Spleen (tissue), 13 donors: ENCODE results near the gene PSORS1C2. TPM values are rescaled to one million over a fixed set of nuclear protein-coding genes. Genes with fewer than 3 reads are reported as not detected.
"Not testable (repeated sequence)": the region's sequence is repeated elsewhere in the genome, so short reads cannot be mapped to it uniquely, and the experiment has no call there.

ENCODE experiments used
- DNase-seq: peaks from one replicate; pipeline ENCODE4 v3.0.0-alpha.2; 2020
- H3K27ac ChIP-seq, 8 donors: fragments of 200-600 bp; sonication (generic) in 7 of 8; 1 replicate in 4 of 8; 2 replicates in 4 of 8; pipeline versions ENCODE4 v1.5.0 to v1.8.0; 2016 to 2021; ENCODE audit warnings: inconsistent platforms in 4 of 8, mild to moderate bottlenecking in 4 of 8, moderate library complexity in 1 of 8
- H3K27me3 ChIP-seq, 7 donors: fragments of 200-600 bp; sonication (generic) in 6 of 7; replicated peaks in 1 of 7; 1 replicate in 4 of 7; 2 replicates in 3 of 7; pipeline versions ENCODE4 v1.5.0 to v1.8.0; 2016 to 2021; ENCODE audit warnings: inconsistent platforms in 3 of 7, mild to moderate bottlenecking in 1 of 7
- H3K36me3 ChIP-seq, 6 donors: fragments of 200-600 bp; sonication (generic) in 5 of 6; 1 replicate in 4 of 6; 2 replicates in 2 of 6; pipeline versions ENCODE4 v1.5.0 to v1.8.0; 2016 to 2021; ENCODE audit warnings: inconsistent platforms in 2 of 6
- H3K4me1 ChIP-seq, 6 donors: fragments of 200-600 bp; sonication (generic) in 5 of 6; 1 replicate in 3 of 6; 2 replicates in 3 of 6; pipeline versions ENCODE4 v1.5.0 to v1.8.0; 2016 to 2021; ENCODE audit warnings: inconsistent platforms in 3 of 6
- H3K4me3 ChIP-seq, 8 donors: fragments of 200-600 bp; sonication (generic) in 7 of 8; 1 replicate in 4 of 8; 2 replicates in 4 of 8; pipeline versions ENCODE4 v1.5.0 to v1.8.0; 2016 to 2021; ENCODE audit warnings: inconsistent platforms in 4 of 8, mild to moderate bottlenecking in 4 of 8, moderate library complexity in 2 of 8
- H3K9me3 ChIP-seq, 8 donors: fragments of 200-600 bp; sonication (generic) in 7 of 8; 1 replicate in 4 of 8; 2 replicates in 4 of 8; pipeline versions ENCODE4 v1.5.0 to v1.8.0; 2016 to 2021; ENCODE audit warnings: inconsistent platforms in 4 of 8
- POLR2A ChIP-seq, 3 donors: fragments of 450-650 bp; IDR thresholded peaks; one replicate each; pipeline ENCODE4 v1.5.1; 2017; ENCODE audit warnings: antibody characterized with exemption in 3 of 3, mild to moderate bottlenecking in 1 of 3
- POLR2AphosphoS5 ChIP-seq, 3 donors: sonication (generic); formaldehyde crosslinking; IDR thresholded peaks; one replicate each; pipeline ENCODE4 v1.5.1; 2017; ENCODE audit warnings: antibody characterized with exemption in 3 of 3
- WGBS, 5 donors: extraction: QIAGEN DNeasy Blood & Tissue Kit in 3 of 5; methylation state at CpG; one replicate each; pipeline versions ENCODE4 v1.1.5 to v1.1.7; 2013 to 2018; 5-methylcytosine and 5-hydroxymethylcytosine counted together
- intact Hi-C: fragments of 100-400 bp; cut with DNase I; formaldehyde crosslinking; loops from one replicate; pipeline ENCODE4 v1.15.0; 2023; ENCODE audit warnings: low total_unique reads
- long read RNA-seq, 2 donors: transcript quantifications; one replicate each; lab custom pipeline, GENCODE V29; 2026
- polyA plus RNA-seq, 3 donors: library from polyadenylated mRNA; stranded (reverse); fragments of 200-250 nt; gene quantifications; one replicate each; pipeline ENCODE4 v1.2.1, GENCODE V29; 2013
- total RNA-seq, 7 donors: library from RNA; depleted of rRNA in 3 of 7; stranded (reverse); fragments of >200 nt in 3 of 7; fragmentation: NEBNext Ultra II Directional in 4 of 7; extraction: Animal tissue kit (Norgen Biotek cat#: 25700) in 4 of 7; gene quantifications; one replicate each; pipeline versions ENCODE4 v1.1.0 to v1.2.1, GENCODE V29; 2016 to 2021
- TF ChIP-seq, protein P1 (sequence below), 11 experiments: fragments of 200-600 bp in 7 of 11; fragments of 450-650 bp in 4 of 11; sonication (generic) in 4 of 11; IDR thresholded peaks in 8 of 11; conservative IDR thresholded peaks in 3 of 11; 1 replicate in 7 of 11; 2 replicates in 4 of 11; pipeline versions ENCODE4 v1.4.0 to v1.8.0; 2016 to 2021; ENCODE audit warnings: antibody characterized with exemption in 11 of 11, inconsistent platforms in 4 of 11, mild to moderate bottlenecking in 1 of 11
- donor health status: healthy with polysubstance abuse.
- donor health status: DM: no; HTN: no; CAD: no; lungs with moderate emphysema.
- donor health status: DM: no; HTN: no; CAD: no.
- donor health status: Bipolar disorder and iron deficiency.
- donor health status: healthy.
- donor health status: DM: no; HTN: no; CAD: no.
- donor health status: DM: yes; HTN: yes; CAD: no.

Gene PSORS1C2
- not detected for total RNA-seq
- polyA plus RNA-seq: not detected
- long read RNA-seq, donor 1: 0 reads
- long read RNA-seq, donor 2: 0 reads

DNA sequence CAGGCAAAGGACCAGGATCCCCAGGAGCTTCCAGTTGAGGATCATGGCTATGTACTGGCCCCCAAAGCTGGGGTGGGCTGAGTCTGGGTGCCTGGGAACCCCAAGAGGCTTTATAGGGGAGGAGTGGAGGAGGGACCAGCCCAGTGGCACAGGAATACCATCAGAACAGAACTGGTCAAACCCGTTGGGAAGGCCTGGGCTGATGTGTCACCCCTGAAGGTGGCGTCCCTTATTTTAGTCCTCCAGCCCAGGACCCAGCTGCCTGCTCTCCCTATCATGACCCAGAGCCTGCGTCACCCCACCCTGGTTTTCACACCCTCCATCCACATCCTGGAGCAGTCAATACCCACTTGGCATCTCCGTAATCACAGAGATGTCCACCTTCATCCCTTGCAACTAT, at the start of gene PSORS1C2:
PSORS1C2 (minus strand) TSS at position 85 of the 400 bp plus-strand sequence; CDS start at position 45, 40 bp downstream.
- H3K4me3 ChIP-seq: peak within 1 kb of the TSS in 1 of 8 donors; percentile 58
- intact Hi-C loops: loop anchor here (5.0 kb wide), 1 partner anchor 228 kb away; no protein-coding TSS in a partner anchor
- no peak within 1 kb of the TSS for H3K27ac ChIP-seq
- no peak for DNase-seq
- 89 to 98% (median 93%) methylated on average over 4 of the region's 4 CpGs for WGBS, 5 donors
- H3K27me3 ChIP-seq: no peaks in the 10 kb centered on the region
- H3K36me3 ChIP-seq: peaks cover 0 to 20% (median 6%) of the 10 kb centered on the region in 6 donors
- H3K9me3 ChIP-seq: no peaks in the 10 kb centered on the region
- TF ChIP-seq POLR2AphosphoS5 (IDR thresholded peaks at IDR 0.05): no peak
- TF ChIP-seq POLR2A (IDR thresholded peaks at IDR 0.05): no peak
- TF ChIP-seq, protein P1, sequence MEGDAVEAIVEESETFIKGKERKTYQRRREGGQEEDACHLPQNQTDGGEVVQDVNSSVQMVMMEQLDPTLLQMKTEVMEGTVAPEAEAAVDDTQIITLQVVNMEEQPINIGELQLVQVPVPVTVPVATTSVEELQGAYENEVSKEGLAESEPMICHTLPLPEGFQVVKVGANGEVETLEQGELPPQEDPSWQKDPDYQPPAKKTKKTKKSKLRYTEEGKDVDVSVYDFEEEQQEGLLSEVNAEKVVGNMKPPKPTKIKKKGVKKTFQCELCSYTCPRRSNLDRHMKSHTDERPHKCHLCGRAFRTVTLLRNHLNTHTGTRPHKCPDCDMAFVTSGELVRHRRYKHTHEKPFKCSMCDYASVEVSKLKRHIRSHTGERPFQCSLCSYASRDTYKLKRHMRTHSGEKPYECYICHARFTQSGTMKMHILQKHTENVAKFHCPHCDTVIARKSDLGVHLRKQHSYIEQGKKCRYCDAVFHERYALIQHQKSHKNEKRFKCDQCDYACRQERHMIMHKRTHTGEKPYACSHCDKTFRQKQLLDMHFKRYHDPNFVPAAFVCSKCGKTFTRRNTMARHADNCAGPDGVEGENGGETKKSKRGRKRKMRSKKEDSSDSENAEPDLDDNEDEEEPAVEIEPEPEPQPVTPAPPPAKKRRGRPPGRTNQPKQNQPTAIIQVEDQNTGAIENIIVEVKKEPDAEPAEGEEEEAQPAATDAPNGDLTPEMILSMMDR (IDR thresholded peaks at IDR 0.05 in 8 of 11, conservative IDR thresholded peaks at IDR 0.05 in 3 of 11): no peak
- peaks cover 0 to 30% (median 8%) of the 10 kb centered on the region in 6 donors for H3K4me1 ChIP-seq

DNA sequence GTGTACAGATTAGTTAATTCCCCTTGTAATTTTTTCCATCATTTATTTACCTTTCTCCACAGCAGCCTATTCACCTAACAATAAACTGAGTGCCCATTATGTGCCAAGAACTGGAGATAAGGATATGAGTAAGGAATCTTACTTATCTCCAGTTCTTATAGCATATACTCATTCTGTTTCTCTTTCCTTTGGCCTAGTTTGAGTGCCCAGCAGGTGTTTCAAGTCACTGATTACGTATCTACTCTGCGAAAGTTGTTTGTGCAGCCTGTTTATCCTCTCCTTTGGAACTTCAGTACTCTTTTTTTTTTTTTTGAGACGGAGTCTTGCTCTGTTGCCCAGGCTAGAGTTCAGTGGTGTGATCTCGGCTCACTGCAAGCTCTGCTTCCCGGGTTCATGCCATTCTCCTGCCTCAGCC, 48.9 kb upstream of the PSORS1C2 start:
- Histone ChIP-seq H3K9me3 (no peaks in the 10 kb centered on the region), H3K4me3 (no peak overlapping the region), H3K27me3 (no peaks in the 10 kb centered on the region), H3K27ac (no peak overlapping the region), H3K4me1 (peaks cover 0 to 8% (median 2%) of the 10 kb centered on the region in 6 donors), H3K36me3 (no peaks in the 10 kb centered on the region)
- TF ChIP-seq POLR2AphosphoS5 (IDR thresholded peaks at IDR 0.05): no peak
- no peak for TF ChIP-seq POLR2A (IDR thresholded peaks at IDR 0.05)
- TF ChIP-seq, protein P1 (IDR thresholded peaks at IDR 0.05 in 8 of 11, conservative IDR thresholded peaks at IDR 0.05 in 3 of 11): no peak
- no peak for DNase-seq
- intact Hi-C loops: no loop called here
- WGBS, 5 donors: 71 to 98% (median 92%) methylated on average over 5 of the region's 5 CpGs

DNA sequence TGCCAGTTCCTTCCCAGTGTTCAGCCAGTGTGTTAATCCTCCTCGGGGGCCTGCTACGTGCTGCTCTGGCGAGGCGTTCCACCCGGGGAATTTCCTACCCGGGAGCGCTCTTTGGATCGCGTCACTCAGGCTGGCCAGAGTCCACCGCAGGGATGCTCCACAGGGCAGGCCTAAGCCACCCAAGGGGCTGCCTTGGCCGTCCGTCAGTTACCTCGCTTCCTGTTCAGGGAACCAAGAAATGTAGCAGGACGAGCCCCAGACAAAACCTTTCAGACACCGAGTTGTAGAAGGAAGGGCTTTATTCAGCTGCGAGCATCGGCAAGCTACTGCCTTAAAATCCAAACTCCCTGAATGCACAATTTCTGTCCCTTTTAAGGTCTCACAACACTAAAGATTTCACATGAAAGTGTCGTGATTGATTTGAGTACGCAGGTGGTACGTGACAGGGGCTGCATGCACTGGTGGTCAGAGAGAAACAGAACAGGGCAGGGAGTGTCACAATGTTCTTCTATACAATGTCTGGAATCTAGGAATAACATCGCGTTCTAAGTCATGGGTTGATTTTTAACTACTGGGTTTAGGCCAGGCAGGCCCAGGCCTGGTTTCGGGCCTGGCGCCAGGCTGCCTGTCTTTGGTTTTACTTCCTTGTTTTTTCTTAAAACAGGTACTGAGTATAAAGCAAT, 47.3 kb upstream of the PSORS1C2 start:
- DNase-seq: peak; percentile 77
- intact Hi-C loops: no loop called here
- H3K9me3 ChIP-seq: no peaks in the 10 kb centered on the region
- no peaks in the 10 kb centered on the region for H3K27me3 ChIP-seq
- peaks cover 0 to 8% (median 3%) of the 10 kb centered on the region in 6 donors for H3K4me1 ChIP-seq
- TF ChIP-seq POLR2AphosphoS5 (IDR thresholded peaks at IDR 0.05) (peak; percentile 22 to 72 (median 58)), POLR2A (IDR thresholded peaks at IDR 0.05) (no peak)
- TF ChIP-seq, protein P1 (IDR thresholded peaks at IDR 0.05 in 8 of 11, conservative IDR thresholded peaks at IDR 0.05 in 3 of 11): no peak
- peak overlapping the region in 3 of 8 donors; percentile 7 to 52 (median 29) for H3K4me3 ChIP-seq
- peak overlapping the region; percentile 38 to 88 (median 72) for H3K27ac ChIP-seq
- 66 to 75% (median 71%) methylated on average over 22 to 24 of the region's 24 CpGs for WGBS, 5 donors
- H3K36me3 ChIP-seq: no peaks in the 10 kb centered on the region

DNA sequence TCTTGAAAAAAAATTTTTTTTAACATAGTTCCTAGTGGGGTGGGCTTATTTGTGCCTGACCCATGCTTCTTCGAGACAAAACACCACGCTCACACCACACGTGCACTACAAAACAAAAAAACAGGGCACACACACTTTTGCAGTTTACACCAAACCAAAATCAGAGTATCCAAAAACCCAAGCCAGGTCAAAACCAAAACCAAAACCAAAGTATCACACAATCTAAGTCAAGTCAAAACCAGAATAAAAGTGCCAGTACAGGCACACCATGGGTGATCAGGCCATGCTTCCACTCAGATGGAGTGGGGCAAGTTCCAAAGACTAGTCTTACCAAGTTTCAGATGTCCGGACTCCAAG, 46.8 kb upstream of the PSORS1C2 start:
- DNase-seq, H3K27me3 ChIP-seq, intact Hi-C loops, H3K9me3 ChIP-seq, H3K36me3 ChIP-seq: not testable (repeated sequence)
- H3K27ac ChIP-seq: peak overlapping the region in 7 of 8 donors; percentile 38 to 88 (median 76)
- peak overlapping the region in 3 of 8 donors; percentile 7 to 52 (median 29) for H3K4me3 ChIP-seq
- H3K4me1 ChIP-seq: peaks cover 0 to 10% (median 4%) of the 10 kb centered on the region in 6 donors
- 60 to 81% (median 76%) methylated on average over 4 of the region's 4 CpGs for WGBS, 5 donors

DNA sequence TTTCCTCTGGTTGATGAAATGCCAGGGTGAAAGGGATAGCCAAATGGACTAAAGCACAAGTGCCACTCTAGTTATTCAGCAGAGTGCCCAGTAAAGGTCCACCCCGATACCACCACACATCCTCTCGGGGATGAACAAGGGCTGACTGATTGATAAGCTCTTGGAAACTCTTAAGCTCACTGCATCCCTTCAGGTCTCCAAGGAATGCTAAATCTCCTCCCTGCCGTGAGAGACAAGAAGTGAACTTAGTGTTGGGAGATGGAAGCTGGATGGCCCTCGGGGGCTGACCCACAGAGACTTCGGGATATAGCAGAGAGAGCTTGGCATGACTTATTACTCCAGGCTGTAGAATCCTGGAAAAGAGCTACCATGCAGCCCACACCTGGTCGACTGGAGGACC, 45.0 kb upstream of the PSORS1C2 start:
- 87 to 95% (median 90%) methylated on average over 6 of the region's 6 CpGs for WGBS, 5 donors
- intact Hi-C loops, DNase-seq, H3K4me3 ChIP-seq, H3K27ac ChIP-seq, H3K9me3 ChIP-seq, H3K36me3 ChIP-seq, H3K27me3 ChIP-seq: not testable (repeated sequence)
- H3K4me1 ChIP-seq: peaks cover 0 to 24% (median 7%) of the 10 kb centered on the region in 6 donors

DNA sequence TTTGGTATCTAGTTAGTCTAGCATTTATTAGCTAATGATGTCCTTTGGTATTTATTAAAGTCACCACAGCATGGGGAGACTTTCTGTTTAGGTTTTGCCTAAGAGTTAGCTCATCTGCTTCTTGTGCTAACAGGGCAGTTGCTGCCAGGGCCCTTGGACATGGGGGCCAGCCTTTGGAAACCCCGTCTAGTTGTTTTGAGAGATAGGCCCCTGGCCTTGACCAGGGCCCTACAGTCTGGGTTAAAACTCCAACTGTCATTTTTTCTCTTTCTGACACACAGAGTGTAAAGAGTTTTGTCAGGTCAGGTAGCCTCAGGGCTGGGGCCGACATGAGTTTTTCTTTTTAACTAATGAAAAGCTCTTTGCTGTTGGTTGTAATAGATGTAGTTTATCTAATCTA, 44.4 kb upstream of the PSORS1C2 start:
- DNase-seq, H3K36me3 ChIP-seq, H3K4me3 ChIP-seq, H3K27ac ChIP-seq, H3K27me3 ChIP-seq, H3K9me3 ChIP-seq, intact Hi-C loops: not testable (repeated sequence)
- 50 to 99% (median 78%) methylated on average over 2 of the region's 2 CpGs for WGBS, 5 donors
- peaks cover 0 to 30% (median 11%) of the 10 kb centered on the region in 6 donors for H3K4me1 ChIP-seq
